ENCODE results near the gene UBL4B.

- TF ChIP-seq EP300 (IDR thresholded peaks at IDR 0.05) = no peak
- no peak for TF ChIP-seq CTCF (IDR thresholded peaks at IDR 0.05)
Measured at GRCh38 chr1:110152133-110152785, 40.0 kb downstream of the UBL4B start.

Measured in ovary (tissue), 3 donors.